ENCODE data around the gene SGTA.
"Not testable (repeated sequence)": the region's sequence is repeated elsewhere in the genome, so short reads cannot be mapped to it uniquely, and the experiment has no call there.

SGTA gene

GRCh38 chr19:2719920-2720776, 62.9 kb downstream of the SGTA start:
- Mint-ChIP-seq H3K9me3 (peaks cover 9% of the 10 kb centered on the region), H3K27me3 (ENCODE audit: low read depth) (peaks cover 24% of the 10 kb centered on the region), H3K4me1 (ENCODE audit: low read depth) (peaks cover 2% of the 10 kb centered on the region), H3K36me3 (ENCODE audit: low read depth) (peaks cover 4% of the 10 kb centered on the region), H3K27ac (no peak overlapping the region), H3K4me3 (no peak overlapping the region)
- no peak for DNase-seq (ENCODE audit: low spot score)

GRCh38 chr19:2719232-2719735, 63.8 kb downstream of the SGTA start:
- H3K4me3 Mint-ChIP-seq = no peak overlapping the region
- H3K36me3 Mint-ChIP-seq (ENCODE audit: low read depth) = peaks cover 4% of the 10 kb centered on the region
- no peak for DNase-seq (ENCODE audit: low spot score)
- no peak overlapping the region for H3K27ac Mint-ChIP-seq
- peaks cover 23% of the 10 kb centered on the region for H3K27me3 Mint-ChIP-seq (ENCODE audit: low read depth)
- H3K4me1 Mint-ChIP-seq (ENCODE audit: low read depth) = peaks cover 2% of the 10 kb centered on the region
- peaks cover 11% of the 10 kb centered on the region for H3K9me3 Mint-ChIP-seq

GRCh38 chr19:2717638-2718541, 65.2 kb downstream of the SGTA start:
- H3K27me3 Mint-ChIP-seq (ENCODE audit: low read depth) = peaks cover 21% of the 10 kb centered on the region
- no peak overlapping the region for H3K4me3 Mint-ChIP-seq
- DNase-seq (ENCODE audit: low spot score) = no peak
- H3K27ac Mint-ChIP-seq = no peak overlapping the region
- H3K4me1 Mint-ChIP-seq (ENCODE audit: low read depth) = peaks cover 2% of the 10 kb centered on the region
- peaks cover 4% of the 10 kb centered on the region for H3K36me3 Mint-ChIP-seq (ENCODE audit: low read depth)
- H3K9me3 Mint-ChIP-seq = peaks cover 11% of the 10 kb centered on the region

GRCh38 chr19:2716722-2717637, 66.1 kb downstream of the SGTA start:
- peaks cover 15% of the 10 kb centered on the region for H3K27me3 Mint-ChIP-seq (ENCODE audit: low read depth)
- no peak for DNase-seq (ENCODE audit: low spot score)
- no peak overlapping the region for H3K4me3 Mint-ChIP-seq
- peaks cover 11% of the 10 kb centered on the region for H3K9me3 Mint-ChIP-seq
- peaks cover 4% of the 10 kb centered on the region for H3K36me3 Mint-ChIP-seq (ENCODE audit: low read depth)
- no peak overlapping the region for H3K27ac Mint-ChIP-seq
- H3K4me1 Mint-ChIP-seq (ENCODE audit: low read depth) = peaks cover 2% of the 10 kb centered on the region

- Mint-ChIP-seq H3K4me1 (ENCODE audit: low read depth) (peaks cover 2% of the 10 kb centered on the region), H3K27me3 (ENCODE audit: low read depth) (peaks cover 10% of the 10 kb centered on the region), H3K27ac (no peak overlapping the region), H3K9me3 (peaks cover 11% of the 10 kb centered on the region), H3K4me3 (no peak overlapping the region), H3K36me3 (ENCODE audit: low read depth) (peaks cover 4% of the 10 kb centered on the region)
- no peak for DNase-seq (ENCODE audit: low spot score)
Observed at GRCh38 chr19:2716275-2716650, 66.8 kb downstream of the SGTA start.

- H3K27me3 Mint-ChIP-seq (ENCODE audit: low read depth) = peaks cover 10% of the 10 kb centered on the region
- no peak overlapping the region for H3K27ac Mint-ChIP-seq
- DNase-seq (ENCODE audit: low spot score) = no peak
- peaks cover 11% of the 10 kb centered on the region for H3K9me3 Mint-ChIP-seq
- H3K4me3 Mint-ChIP-seq = no peak overlapping the region
- peaks cover 4% of the 10 kb centered on the region for H3K36me3 Mint-ChIP-seq (ENCODE audit: low read depth)
- H3K4me1 Mint-ChIP-seq (ENCODE audit: low read depth) = peaks cover 2% of the 10 kb centered on the region
Observed at GRCh38 chr19:2715470-2716274, 67.4 kb downstream of the SGTA start.

GRCh38 chr19:2714531-2715269, 68.4 kb downstream of the SGTA start:
- Mint-ChIP-seq H3K27ac (no peak overlapping the region), H3K27me3 (ENCODE audit: low read depth) (peaks cover 7% of the 10 kb centered on the region), H3K4me3 (no peak overlapping the region), H3K9me3 (peaks cover 11% of the 10 kb centered on the region), H3K36me3 (ENCODE audit: low read depth) (peaks cover 4% of the 10 kb centered on the region), H3K4me1 (ENCODE audit: low read depth) (no peaks in the 10 kb centered on the region)
- no peak for DNase-seq (ENCODE audit: low spot score)

- H3K4me1 Mint-ChIP-seq (ENCODE audit: low read depth); DNase-seq (ENCODE audit: low spot score); H3K36me3 Mint-ChIP-seq (ENCODE audit: low read depth); H3K27ac Mint-ChIP-seq; H3K4me3 Mint-ChIP-seq; H3K27me3 Mint-ChIP-seq (ENCODE audit: low read depth): not testable (repeated sequence)
- peaks cover 11% of the 10 kb centered on the region for H3K9me3 Mint-ChIP-seq
Observed at GRCh38 chr19:2714102-2714501, 69.0 kb downstream of the SGTA start.

- H3K9me3 Mint-ChIP-seq = peaks cover 11% of the 10 kb centered on the region
- H3K27ac Mint-ChIP-seq; H3K4me3 Mint-ChIP-seq; H3K36me3 Mint-ChIP-seq (ENCODE audit: low read depth); H3K4me1 Mint-ChIP-seq (ENCODE audit: low read depth); H3K27me3 Mint-ChIP-seq (ENCODE audit: low read depth); DNase-seq (ENCODE audit: low spot score): not testable (repeated sequence)
Observed at GRCh38 chr19:2713170-2713569, 69.9 kb downstream of the SGTA start.

- Mint-ChIP-seq H3K9me3 (peaks cover 11% of the 10 kb centered on the region), H3K36me3 (ENCODE audit: low read depth) (peaks cover 4% of the 10 kb centered on the region), H3K27me3 (ENCODE audit: low read depth) (no peaks in the 10 kb centered on the region), H3K4me3 (no peak overlapping the region), H3K4me1 (ENCODE audit: low read depth) (no peaks in the 10 kb centered on the region), H3K27ac (no peak overlapping the region)
- DNase-seq (ENCODE audit: low spot score) = no peak
Observed at GRCh38 chr19:2711875-2712205, 71.2 kb downstream of the SGTA start.

GRCh38 chr19:2711172-2711874, 71.8 kb downstream of the SGTA start:
- DNase-seq (ENCODE audit: low spot score) = no peak
- Mint-ChIP-seq H3K27ac (no peak overlapping the region), H3K4me3 (no peak overlapping the region), H3K4me1 (ENCODE audit: low read depth) (no peaks in the 10 kb centered on the region), H3K36me3 (ENCODE audit: low read depth) (peaks cover 4% of the 10 kb centered on the region), H3K9me3 (peaks cover 11% of the 10 kb centered on the region), H3K27me3 (ENCODE audit: low read depth) (no peaks in the 10 kb centered on the region)

GRCh38 chr19:2706251-2706650, 76.8 kb downstream of the SGTA start:
- Mint-ChIP-seq H3K27me3 (ENCODE audit: low read depth) (peaks cover 8% of the 10 kb centered on the region), H3K36me3 (ENCODE audit: low read depth) (no peaks in the 10 kb centered on the region), H3K9me3 (no peaks in the 10 kb centered on the region), H3K4me3 (no peak overlapping the region), H3K4me1 (ENCODE audit: low read depth) (peaks cover 5% of the 10 kb centered on the region), H3K27ac (no peak overlapping the region)
- no peak for DNase-seq (ENCODE audit: low spot score)
